Chondrocyte (in vitro differentiated cells): ENCODE results near the gene PANK1. TPM values are rescaled to one million over a fixed set of nuclear protein-coding genes. Genes with fewer than 3 reads are reported as not detected.

Experiments used
- DNase-seq: peaks from one replicate; pipeline ENCODE4 v3.0.0; 2021; ENCODE audit warnings: mixed read lengths, low spot score
- H3K27ac Mint-ChIP-seq: one replicate; pipeline ENCODE4 v1.8.0; 2021; ENCODE audit warnings: mild to moderate bottlenecking, moderate library complexity, mixed read lengths; ENCODE audit not compliant: unreplicated experiment
- H3K27me3 Mint-ChIP-seq: 2 replicates; pipeline ENCODE4 v1.8.0; 2021; ENCODE audit warnings: low read depth, mixed read lengths
- H3K36me3 Mint-ChIP-seq: 2 replicates; pipeline ENCODE4 v1.8.0; 2021; ENCODE audit warnings: low read depth, mixed read lengths
- H3K4me1 Mint-ChIP-seq: 2 replicates; pipeline ENCODE4 v1.8.0; 2021; ENCODE audit warnings: low read depth, mild to moderate bottlenecking, mixed read lengths
- H3K4me3 Mint-ChIP-seq: one replicate; pipeline ENCODE4 v1.8.0; 2021; ENCODE audit warnings: mild to moderate bottlenecking, moderate library complexity, mixed read lengths; ENCODE audit not compliant: unreplicated experiment
- H3K9me3 Mint-ChIP-seq: 2 replicates; pipeline ENCODE4 v1.8.0; 2021; ENCODE audit warnings: low read depth, mixed read lengths
- total RNA-seq: library from RNA; stranded (reverse); gene quantifications from 3 replicates; pipeline ENCODE4 v1.2.1, GENCODE V29; 2021
- TF ChIP-seq, protein P1 (sequence below): fragments of 200-600 bp; sonication (generic); IDR thresholded peaks from 2 replicates; pipeline ENCODE4 v1.5.0; 2021; ENCODE audit warnings: antibody characterized with exemption, mild to moderate bottlenecking, moderate library complexity

The PANK1 gene
- total RNA-seq, 1 donor from 2014 or later: 7.6 TPM

DNA sequence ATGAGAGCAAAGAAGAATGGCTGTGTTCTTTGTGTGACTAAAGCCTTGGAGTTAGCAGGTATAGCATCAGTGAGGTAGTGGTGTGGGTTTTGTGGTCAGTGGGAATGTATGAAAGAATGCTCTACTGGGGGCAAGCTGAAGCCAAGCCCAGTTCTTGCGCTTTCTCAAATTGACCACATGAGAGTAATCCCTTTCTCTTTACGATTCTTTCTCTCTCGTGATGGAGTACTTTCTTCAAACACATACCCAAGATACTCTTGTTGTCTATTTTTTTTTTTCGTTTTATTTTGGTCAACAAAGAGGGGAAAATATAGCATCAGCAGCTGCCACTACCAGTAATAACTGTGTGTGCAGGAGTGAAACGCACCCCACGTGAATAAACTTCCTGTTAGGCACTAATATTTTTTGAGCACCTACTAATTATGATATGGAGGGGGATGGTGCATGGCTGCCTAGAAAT is 8.4 kb upstream of the PANK1 start:
- no peaks in the 10 kb centered on the region for H3K27me3 Mint-ChIP-seq
- no peak for DNase-seq
- no peak overlapping the region for H3K4me3 Mint-ChIP-seq
- H3K36me3 Mint-ChIP-seq: no peaks in the 10 kb centered on the region
- TF ChIP-seq, protein P1, sequence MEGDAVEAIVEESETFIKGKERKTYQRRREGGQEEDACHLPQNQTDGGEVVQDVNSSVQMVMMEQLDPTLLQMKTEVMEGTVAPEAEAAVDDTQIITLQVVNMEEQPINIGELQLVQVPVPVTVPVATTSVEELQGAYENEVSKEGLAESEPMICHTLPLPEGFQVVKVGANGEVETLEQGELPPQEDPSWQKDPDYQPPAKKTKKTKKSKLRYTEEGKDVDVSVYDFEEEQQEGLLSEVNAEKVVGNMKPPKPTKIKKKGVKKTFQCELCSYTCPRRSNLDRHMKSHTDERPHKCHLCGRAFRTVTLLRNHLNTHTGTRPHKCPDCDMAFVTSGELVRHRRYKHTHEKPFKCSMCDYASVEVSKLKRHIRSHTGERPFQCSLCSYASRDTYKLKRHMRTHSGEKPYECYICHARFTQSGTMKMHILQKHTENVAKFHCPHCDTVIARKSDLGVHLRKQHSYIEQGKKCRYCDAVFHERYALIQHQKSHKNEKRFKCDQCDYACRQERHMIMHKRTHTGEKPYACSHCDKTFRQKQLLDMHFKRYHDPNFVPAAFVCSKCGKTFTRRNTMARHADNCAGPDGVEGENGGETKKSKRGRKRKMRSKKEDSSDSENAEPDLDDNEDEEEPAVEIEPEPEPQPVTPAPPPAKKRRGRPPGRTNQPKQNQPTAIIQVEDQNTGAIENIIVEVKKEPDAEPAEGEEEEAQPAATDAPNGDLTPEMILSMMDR: no peak
- H3K27ac Mint-ChIP-seq: no peak overlapping the region
- H3K9me3 Mint-ChIP-seq: peaks cover 6% of the 10 kb centered on the region
- H3K4me1 Mint-ChIP-seq: peaks cover 5% of the 10 kb centered on the region

DNA sequence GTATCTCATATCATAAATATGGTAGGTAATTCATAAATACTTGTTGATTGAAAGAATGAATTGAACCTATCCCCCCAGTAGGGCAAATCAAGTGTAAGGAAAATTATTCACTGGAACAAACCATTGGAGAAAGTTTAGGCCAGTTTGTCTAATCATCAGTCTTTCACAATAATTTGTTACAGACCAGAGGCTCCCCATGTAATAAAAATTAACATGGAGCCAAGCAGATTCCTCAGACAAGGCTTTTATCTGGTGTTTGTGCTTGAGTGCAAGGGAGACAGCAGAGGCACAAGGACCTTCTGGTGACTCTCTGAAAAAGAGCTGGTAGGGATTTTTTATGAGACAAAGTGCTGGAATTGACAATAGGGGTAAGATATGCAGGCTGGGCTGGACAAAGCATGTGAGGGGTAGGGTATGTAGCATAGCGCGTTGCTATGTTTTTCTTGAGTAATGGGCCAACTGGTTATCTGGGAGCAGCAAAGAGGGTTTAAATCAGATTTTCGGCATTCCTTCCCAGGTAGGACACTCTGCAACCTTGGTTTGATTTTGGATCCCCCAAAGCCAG is 7.8 kb upstream of the PANK1 start:
- DNase-seq: no peak
- Mint-ChIP-seq H3K27me3 (no peaks in the 10 kb centered on the region), H3K27ac (no peak overlapping the region), H3K4me3 (no peak overlapping the region), H3K36me3 (no peaks in the 10 kb centered on the region), H3K9me3 (peaks cover 6% of the 10 kb centered on the region), H3K4me1 (peaks cover 5% of the 10 kb centered on the region)
- TF ChIP-seq, protein P1: no peak

GRCh38 chr10:89651916-89652573 is 7.0 kb upstream of the PANK1 start:
- Mint-ChIP-seq H3K9me3 (peaks cover 6% of the 10 kb centered on the region), H3K4me3 (no peak overlapping the region), H3K36me3 (no peaks in the 10 kb centered on the region), H3K27ac (no peak overlapping the region), H3K27me3 (no peaks in the 10 kb centered on the region), H3K4me1 (peaks cover 5% of the 10 kb centered on the region)
- TF ChIP-seq, protein P1: no peak
- no peak for DNase-seq

DNA sequence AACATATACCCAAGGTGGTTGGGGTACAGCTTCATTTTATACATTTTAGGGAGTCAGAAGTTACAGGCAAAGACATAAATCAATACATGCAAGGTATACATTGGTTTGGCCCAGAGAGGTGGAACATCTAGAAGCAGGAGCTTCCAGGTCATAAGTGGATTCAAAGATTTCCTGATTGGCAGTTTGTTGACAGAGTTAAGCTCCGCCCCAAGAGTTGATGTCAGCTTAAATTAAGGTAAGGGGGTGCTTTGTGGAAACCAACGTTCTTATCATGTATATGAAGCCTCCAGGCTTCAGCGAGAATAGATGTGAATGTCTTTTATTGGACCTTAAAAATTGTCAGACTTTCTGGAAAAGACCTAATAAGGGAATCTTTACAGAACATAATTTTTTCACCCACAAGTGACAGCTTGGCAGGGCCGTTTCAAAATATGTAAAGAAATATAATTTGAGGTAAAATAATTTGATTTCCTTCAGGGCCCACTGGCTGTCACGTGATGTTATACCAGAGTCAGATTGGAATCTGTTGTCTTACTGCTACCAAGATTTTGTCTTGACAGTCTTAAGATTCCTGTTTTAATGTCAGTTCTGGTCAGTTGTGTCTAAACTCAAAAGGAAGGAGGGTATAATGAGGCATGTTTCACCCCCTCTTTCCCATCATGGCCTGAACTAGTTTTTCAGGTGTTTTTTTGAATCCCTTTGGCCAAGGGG is 6.3 kb upstream of the PANK1 start:
- Mint-ChIP-seq H3K27ac (no peak overlapping the region), H3K4me1 (peaks cover 5% of the 10 kb centered on the region), H3K27me3 (no peaks in the 10 kb centered on the region), H3K9me3 (peaks cover 6% of the 10 kb centered on the region), H3K4me3 (no peak overlapping the region), H3K36me3 (no peaks in the 10 kb centered on the region)
- DNase-seq: no peak
- TF ChIP-seq, protein P1: no peak

DNA sequence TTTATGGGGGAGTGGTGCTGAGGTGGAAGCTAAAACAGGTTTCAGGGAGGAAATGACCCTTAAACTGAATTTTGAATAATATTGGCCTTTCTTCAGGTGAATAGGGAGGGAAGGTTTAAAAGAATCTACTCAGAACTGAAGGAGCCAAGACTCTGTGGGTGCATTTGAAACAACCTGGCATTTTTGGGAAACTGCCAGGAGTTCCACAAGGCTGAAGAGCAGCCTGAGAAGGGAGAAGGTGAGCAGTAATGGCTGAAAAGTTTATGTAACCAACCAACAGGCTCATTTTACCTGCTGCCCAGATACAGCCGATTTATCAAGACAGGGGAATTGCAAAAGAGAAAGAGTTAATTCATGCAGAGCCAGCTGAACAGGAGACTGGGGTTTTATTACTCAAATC is 4.0 kb upstream of the PANK1 start:
- Mint-ChIP-seq H3K4me3 (no peak overlapping the region), H3K9me3 (no peaks in the 10 kb centered on the region), H3K4me1 (peaks cover 18% of the 10 kb centered on the region), H3K36me3 (no peaks in the 10 kb centered on the region), H3K27ac (no peak overlapping the region), H3K27me3 (no peaks in the 10 kb centered on the region)
- no peak for DNase-seq
- TF ChIP-seq, protein P1: no peak
